ENCODE results near the gene ANO3. TPM values are rescaled to one million over a fixed set of nuclear protein-coding genes. Genes with fewer than 3 reads are reported as not detected.

Gene ANO3
- total and polyA plus RNA-seq, 2 of the 8 experiments (the other 6 are each of a cell fraction or from before 2014, with no cell fraction given), result not detected

DNA sequence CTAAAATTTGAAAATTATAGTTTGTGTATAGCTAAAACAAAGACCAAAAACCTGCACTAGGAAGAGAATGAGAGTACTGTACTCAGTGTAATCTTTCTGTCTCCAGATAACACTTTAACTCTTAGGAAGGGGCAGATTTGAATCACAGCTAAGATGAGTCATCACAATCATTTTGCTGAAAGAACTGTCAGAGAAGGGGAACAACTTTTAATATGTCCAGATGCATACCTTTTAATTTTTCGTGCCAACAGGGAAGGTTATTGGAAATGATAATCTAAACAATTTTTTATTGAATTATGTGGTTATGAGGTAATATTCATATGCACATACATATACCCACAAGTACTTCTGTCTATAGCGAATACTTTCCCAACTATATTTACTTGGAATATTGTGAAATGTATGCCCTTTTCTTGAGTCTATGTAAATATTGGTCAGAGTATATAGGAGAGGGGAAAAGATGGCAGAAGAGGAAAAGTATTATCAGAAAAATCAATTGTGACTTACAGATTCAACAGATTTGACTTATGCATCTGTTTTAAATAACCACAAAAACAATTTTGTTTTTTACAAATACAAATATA, 291.2 kb downstream of the ANO3 start:
- Histone ChIP-seq H2BK15ac (ENCODE audit: low read length) (no peak overlapping the region), H3K18ac (ENCODE audit: extremely low read depth, low read length) (no peak overlapping the region), H3K23ac (ENCODE audit: insufficient read length) (no peak overlapping the region), H2AK5ac (ENCODE audit: low read depth, low read length) (no peak overlapping the region), H3K4me3 (ENCODE audit: extremely low read depth in 1 of 4, insufficient read depth in 2 of 4, low read depth in 3 of 4, low read length in 4 of 4) (no peak overlapping the region), H4K5ac (ENCODE audit: insufficient read length, low read depth, low read length) (no peak overlapping the region), H3K27me3 (replicated peaks in 1 of 4; ENCODE audit: control insufficient read depth in 3 of 4, extremely low read depth in 1 of 4, insufficient read depth in 3 of 4, low read length in 3 of 4) (no peaks in the 10 kb centered on the region), H3K9me3 (ENCODE audit: insufficient read depth in 2 of 2, low read depth in 1 of 2, low read length in 1 of 2) (no peaks in the 10 kb centered on the region), H3K79me2 (ENCODE audit: control insufficient read depth in 1 of 2, insufficient read depth in 2 of 2, low read length in 2 of 2) (no peaks in the 10 kb centered on the region), H2BK120ac (replicated peaks; ENCODE audit: low read depth, low read length) (no peak overlapping the region), H3K4me1 (replicated peaks in 1 of 4; ENCODE audit: control insufficient read depth in 3 of 4, insufficient read depth in 4 of 4, low read length in 3 of 4) (no peaks in the 10 kb centered on the region), H3K14ac (ENCODE audit: insufficient read length) (no peak overlapping the region), H2AFZ (ENCODE audit: low read length) (no peak overlapping the region), H3K79me1 (ENCODE audit: low read depth, low read length) (no peaks in the 10 kb centered on the region), H3K27ac (ENCODE audit: low read depth, low read length) (no peak overlapping the region), H3K36me3 (ENCODE audit: control insufficient read depth in 2 of 4, insufficient read depth in 4 of 4, low read length in 3 of 4) (no peaks in the 10 kb centered on the region), H4K20me1 (replicated peaks in 1 of 2; ENCODE audit: control insufficient read depth in 1 of 2, insufficient read depth in 2 of 2, low read length in 2 of 2) (no peaks in the 10 kb centered on the region), H3K9ac (replicated peaks in 1 of 4; ENCODE audit: extremely low read depth in 1 of 4, low read depth in 3 of 4, low read length in 3 of 4) (no peak overlapping the region), H3K4ac (replicated peaks; ENCODE audit: insufficient read length, low read depth, low read length) (no peak overlapping the region), H4K8ac (ENCODE audit: extremely low read depth, insufficient read depth, low read length) (no peak overlapping the region), H4K91ac (replicated peaks; ENCODE audit: insufficient read length, low read length) (no peak overlapping the region), H3K23me2 (ENCODE audit: low read depth, low read length) (no peaks in the 10 kb centered on the region; the same call in 1 of the 2 replicates), H2BK20ac (ENCODE audit: low read length) (no peak overlapping the region), H3K56ac (replicated peaks; ENCODE audit: insufficient read length, low read depth, low read length) (no peak overlapping the region), H2BK5ac (ENCODE audit: low read depth, low read length) (no peak overlapping the region), H2BK12ac (ENCODE audit: low read depth, low read length) (no peak overlapping the region), H3K4me2 (ENCODE audit: insufficient read depth in 1 of 2, low read depth in 2 of 2, low read length in 2 of 2) (no peak overlapping the region)
- DNase-seq (ENCODE audit: low read depth in 1 of 2, low spot score in 2 of 2), result no peak
- no peak for TF ChIP-seq CBX8 (IDR thresholded peaks at IDR 0.05; ENCODE audit: borderline replicate concordance, low read depth, low read length)
- TF ChIP-seq PHF8 (conservative IDR thresholded peaks at IDR 0.05; ENCODE audit: low read depth, low read length), result no peak
- POLR2A ChIA-PET (ENCODE audit: partially characterized antibody), result no interaction called here
- CTCF ChIA-PET (ENCODE audit: partially characterized antibody), result interaction anchor here (0.7 kb wide), 1 partner anchor 12 kb away, joined by 3 read pairs; no protein-coding TSS in a partner anchor
- FAIRE-seq, result no peak
- 90% methylated on average over 2 of the region's 2 CpGs; no CpG with 5 or more reads in 1 of the 2 experiments for WGBS, 2 experiments (ENCODE audit: extremely low coverage in 1 of 2, insufficient coverage in 1 of 2, insufficient read length in 1 of 2, insufficient replicate concordance in 2 of 2, low coverage in 1 of 2, low lambda C conversion rate in 2 of 2, missing lambda C conversion rate in 1 of 2)
